H9 (cell line): ENCODE results near the gene DCST2. TPM values are rescaled to one million over a fixed set of nuclear protein-coding genes. Genes with fewer than 3 reads are reported as not detected.

Experiments
- DNase-seq: peaks from one replicate; pipeline ENCODE4 v3.0.0-alpha.2; 2017
- H2AFZ ChIP-seq: one replicate; pipeline ENCODE4 v1.6.1; 2013; ENCODE audit warnings: mild to moderate bottlenecking, low read length, control low read depth, moderate library complexity
- H2AK5ac ChIP-seq: 2 replicates; pipeline ENCODE4 v1.6.1; 2013; ENCODE audit warnings: low read length, control low read depth, mixed read lengths; ENCODE audit not compliant: insufficient read length
- H2BK120ac ChIP-seq: one replicate; pipeline ENCODE4 v1.6.1; 2013; ENCODE audit warnings: low read depth, mild to moderate bottlenecking, low read length, control low read depth, inconsistent platforms; ENCODE audit not compliant: poor library complexity, severe bottlenecking
- H2BK12ac ChIP-seq: 2 replicates; pipeline ENCODE4 v1.6.1; 2013; ENCODE audit warnings: low read length, control low read depth, mixed read lengths, low read depth; ENCODE audit not compliant: insufficient read length
- H2BK15ac ChIP-seq: 2 replicates; pipeline ENCODE4 v1.6.1; 2013; ENCODE audit warnings: low read depth, low read length, control low read depth
- H2BK20ac ChIP-seq: one replicate; pipeline ENCODE4 v1.6.1; 2013; ENCODE audit warnings: low read depth, mild to moderate bottlenecking, low read length, control low read depth, inconsistent platforms; ENCODE audit not compliant: poor library complexity, severe bottlenecking
- H2BK5ac ChIP-seq: 2 replicates; pipeline ENCODE4 v1.6.1; 2013; ENCODE audit warnings: low read length, control low read depth, mixed read lengths; ENCODE audit not compliant: insufficient read length
- H3K14ac ChIP-seq: 2 replicates; pipeline ENCODE4 v1.6.1; 2013; ENCODE audit warnings: low read length, control low read depth; ENCODE audit not compliant: insufficient read depth
- H3K18ac ChIP-seq: 2 replicates; pipeline ENCODE4 v1.6.1; 2013; ENCODE audit warnings: low read depth, mild to moderate bottlenecking, mixed read lengths, low read length, control low read depth; ENCODE audit not compliant: insufficient read length
- H3K23ac ChIP-seq: 2 replicates; pipeline ENCODE4 v1.6.1; 2013; ENCODE audit warnings: low read length, control low read depth, mixed read lengths, low read depth; ENCODE audit not compliant: insufficient read length
- H3K23me2 ChIP-seq: 2 replicates; pipeline ENCODE4 v1.6.1; 2013; ENCODE audit warnings: low read depth, mild to moderate bottlenecking, mixed read lengths, low read length, control low read depth; ENCODE audit not compliant: insufficient read length, poor library complexity, severe bottlenecking
- H3K27ac ChIP-seq: 2 replicates; pipeline ENCODE4 v1.5.1; 2013; ENCODE audit warnings: low read length, control low read depth, mixed read lengths, low read depth; ENCODE audit not compliant: insufficient read length
- H3K27me3 ChIP-seq: 2 replicates; pipeline ENCODE4 v1.6.1; 2013; ENCODE audit warnings: low read length, control low read depth, inconsistent platforms; ENCODE audit not compliant: insufficient read depth
- H3K4ac ChIP-seq: 2 replicates; pipeline ENCODE4 v1.6.1; 2013; ENCODE audit warnings: low read depth, mild to moderate bottlenecking, control low read depth, inconsistent platforms, low read length, moderate library complexity
- H3K4me1 ChIP-seq: 2 replicates; pipeline ENCODE4 v1.6.1; 2013; ENCODE audit warnings: low read length, control low read depth, inconsistent platforms; ENCODE audit not compliant: insufficient read depth
- H3K4me2 ChIP-seq: 2 replicates; pipeline ENCODE4 v1.6.1; 2013; ENCODE audit warnings: low read length, control low read depth, mixed read lengths; ENCODE audit not compliant: insufficient read length, insufficient read depth
- H3K56ac ChIP-seq: 2 replicates; pipeline ENCODE4 v1.6.1; 2013; ENCODE audit warnings: low read depth, mild to moderate bottlenecking, mixed read lengths, low read length, control low read depth; ENCODE audit not compliant: insufficient read length
- H3K79me1 ChIP-seq: 2 replicates; pipeline ENCODE4 v1.6.1; 2013; ENCODE audit warnings: low read depth, mild to moderate bottlenecking, moderate library complexity, low read length, control low read depth, inconsistent platforms; ENCODE audit not compliant: insufficient read depth, poor library complexity, severe bottlenecking
- H3K79me2 ChIP-seq: 2 replicates; pipeline ENCODE4 v1.6.1; 2013; ENCODE audit warnings: low read length, control low read depth, inconsistent platforms; ENCODE audit not compliant: insufficient read depth
- H3K9ac ChIP-seq: 2 replicates; pipeline ENCODE4 v1.6.1; 2013; ENCODE audit warnings: low read length, control low read depth, mixed read lengths; ENCODE audit not compliant: insufficient read length; ENCODE audit errors: extremely low read depth
- H3K9me3 ChIP-seq: one replicate; pipeline ENCODE4 v1.6.1; 2013; ENCODE audit warnings: low read depth, low read length, inconsistent platforms; ENCODE audit not compliant: control insufficient read depth
- H3T11ph ChIP-seq: one replicate; pipeline ENCODE4 v1.6.1; 2013; ENCODE audit warnings: mild to moderate bottlenecking, low read length, control low read depth, inconsistent platforms
- H4K20me1 ChIP-seq: one replicate; pipeline ENCODE4 v1.6.1; 2013; ENCODE audit not compliant: control insufficient read depth, insufficient read length, insufficient read depth
- H4K5ac ChIP-seq: 2 replicates; pipeline ENCODE4 v1.6.1; 2013; ENCODE audit warnings: low read depth, mild to moderate bottlenecking, mixed read lengths, low read length, control low read depth; ENCODE audit not compliant: insufficient read length
- H4K8ac ChIP-seq: replicated peaks from 2 replicates; pipeline ENCODE4 v1.6.1; 2013; ENCODE audit warnings: low read length, control low read depth, mixed read lengths, low read depth; ENCODE audit not compliant: insufficient read length
- H4K91ac ChIP-seq: 2 replicates; pipeline ENCODE4 v1.6.1; 2013; ENCODE audit warnings: low read depth, mild to moderate bottlenecking, moderate library complexity, mixed read lengths, low read length, control low read depth; ENCODE audit not compliant: insufficient read length
- H3K27ac Mint-ChIP-seq, 3 experiments: 2 replicates in 2 of 3; 3 replicates in 1 of 3; pipeline ENCODE4 v1.8.0; 2020 to 2021; ENCODE audit warnings: mixed read lengths in 3 of 3, mild to moderate bottlenecking in 1 of 3, moderate library complexity in 1 of 3
- H3K27me3 Mint-ChIP-seq: 2 replicates; pipeline ENCODE4 v1.8.0; 2021; ENCODE audit warnings: low read depth, mild to moderate bottlenecking, moderate library complexity, mixed read lengths
- H3K36me3 Mint-ChIP-seq, 3 experiments: 2 replicates in 2 of 3; 3 replicates in 1 of 3; pipeline ENCODE4 v1.8.0; 2020 to 2021; ENCODE audit warnings: low read depth in 3 of 3, mixed read lengths in 3 of 3; ENCODE audit not compliant: insufficient read depth in 1 of 3
- H3K4me1 Mint-ChIP-seq, 2 experiments: 2 replicates each; pipeline ENCODE4 v1.8.0; 2020; ENCODE audit warnings: mixed read lengths in 2 of 2
- H3K4me3 Mint-ChIP-seq, 2 experiments: 2 replicates in 1 of 2; 3 replicates in 1 of 2; pipeline ENCODE4 v1.8.0; 2020 to 2021; ENCODE audit warnings: mild to moderate bottlenecking in 2 of 2, mixed read lengths in 2 of 2, moderate library complexity in 1 of 2
- H3K9me3 Mint-ChIP-seq, 2 experiments: 2 replicates in 1 of 2; 3 replicates in 1 of 2; pipeline ENCODE4 v1.8.0; 2020; ENCODE audit warnings: mild to moderate bottlenecking in 2 of 2, mixed read lengths in 2 of 2, moderate library complexity in 1 of 2
- CTCF ChIP-seq: fragments of 200-600 bp; sonication (generic); conservative IDR thresholded peaks from 3 replicates; pipeline ENCODE4 v1.8.0; 2021; ENCODE audit warnings: antibody characterized with exemption, mild to moderate bottlenecking
- WGBS: extraction: QIAGEN DNeasy Blood & Tissue Kit; methylation state at CpG from one replicate; pipeline ENCODE4 v1.1.7; 2013; ENCODE audit warnings: missing lambda C conversion rate, low lambda C conversion rate, mixed read lengths; ENCODE audit not compliant: insufficient read length; ENCODE audit errors: extremely low coverage; 5-methylcytosine and 5-hydroxymethylcytosine counted together
- total RNA-seq: library from RNA; stranded (reverse); gene quantifications from 2 replicates; pipeline ENCODE4 v1.2.1, GENCODE V29; 2021

DCST2 gene
- total RNA-seq, 1 experiment from 2014 or later = 0.35 TPM

- no peaks in the 10 kb centered on the region; the same call in 1 of the 2 replicates for H3K4me1 ChIP-seq
- H2BK15ac ChIP-seq = no peak overlapping the region
- H3T11ph ChIP-seq = no peak overlapping the region
- no peak overlapping the region for H3K27ac Mint-ChIP-seq
- no peak overlapping the region; the same call in 1 of the 2 replicates for H3K14ac ChIP-seq
- H3K9me3 Mint-ChIP-seq = no peaks in the 10 kb centered on the region
- no peaks in the 10 kb centered on the region for H3K79me1 ChIP-seq
- H2AFZ ChIP-seq = no peak overlapping the region
- H3K23ac ChIP-seq = no peak overlapping the region
- H2BK5ac ChIP-seq = no peak overlapping the region
- H3K56ac ChIP-seq = no peak overlapping the region
- WGBS = no CpG with 5 or more reads among the region's 27 CpGs
- H4K91ac ChIP-seq = no peak overlapping the region
- no peaks in the 10 kb centered on the region for H3K9me3 ChIP-seq
- no peak overlapping the region for H2AK5ac ChIP-seq
- H2BK20ac ChIP-seq = no peak overlapping the region
- H3K4me1 Mint-ChIP-seq = peaks cover 23 to 37% of the 10 kb centered on the region in 2 experiments
- peaks cover 16% of the 10 kb centered on the region for H3K23me2 ChIP-seq
- peaks cover 19% of the 10 kb centered on the region for H3K27me3 Mint-ChIP-seq
- H3K18ac ChIP-seq = no peak overlapping the region
- no peak overlapping the region for H2BK12ac ChIP-seq
- H4K8ac ChIP-seq = no peak overlapping the region
- TF ChIP-seq CTCF = no peak
- H4K20me1 ChIP-seq = no peaks in the 10 kb centered on the region
- H3K9ac ChIP-seq = peak overlapping the region; percentile 4
- H3K36me3 Mint-ChIP-seq = peaks cover 7 to 13% (median 8%) of the 10 kb centered on the region in 3 experiments; a peak in 5 of 7 replicates
- peak overlapping the region; percentile 64 to 83 for H3K4me3 Mint-ChIP-seq
- DNase-seq = no peak
- no peaks in the 10 kb centered on the region for H3K79me2 ChIP-seq
- H3K27me3 ChIP-seq = peaks cover 4% of the 10 kb centered on the region; the same call in 1 of the 2 replicates
- peak overlapping the region; percentile 67 for H3K4me2 ChIP-seq
- H3K4ac ChIP-seq = no peak overlapping the region
- no peak overlapping the region for H4K5ac ChIP-seq
- H2BK120ac ChIP-seq = no peak overlapping the region
- no peak overlapping the region for H3K27ac ChIP-seq
Observed at GRCh38 chr1:155051777-155052398, 18.3 kb upstream of the DCST2 start.
